GM23338 (cell line): ENCODE results near the gene SORL1. TPM values are rescaled to one million over a fixed set of nuclear protein-coding genes. Genes with fewer than 3 reads are reported as not detected.

Source experiments
- ATAC-seq: fragments of 200-7000 bp; cut with Tn5 transposase; 3 replicates; pipeline ENCODE4 v1.9.1; 2020
- DNase-seq: peaks from one replicate; pipeline ENCODE4 v3.0.0-alpha.2; 2015; ENCODE audit warnings: low spot score
- H2AFZ ChIP-seq: fragments of 200-600 bp; sonication (generic); 2 replicates; pipeline ENCODE4 v1.8.0; 2016; ENCODE audit warnings: antibody characterized with exemption, mild to moderate bottlenecking, moderate library complexity
- H3F3A ChIP-seq: fragments of 200-600 bp; sonication (generic); replicated peaks from 2 replicates; pipeline ENCODE4 v1.8.0; 2017; ENCODE audit warnings: antibody characterized with exemption, mixed run types, low read depth
- H3K27ac ChIP-seq: fragments of 200-600 bp; sonication (generic); 2 replicates; pipeline ENCODE4 v1.6.1; 2016; ENCODE audit warnings: low read depth
- H3K27me3 ChIP-seq: fragments of 200-600 bp; sonication (generic); 2 replicates; pipeline ENCODE4 v1.8.0; 2016; ENCODE audit warnings: mild to moderate bottlenecking, mixed run types, moderate library complexity; ENCODE audit not compliant: insufficient read depth
- H3K36me3 ChIP-seq: fragments of 200-600 bp; sonication (generic); 2 replicates; pipeline ENCODE4 v1.8.0; 2016; ENCODE audit warnings: mild to moderate bottlenecking; ENCODE audit not compliant: insufficient read depth
- H3K4me1 ChIP-seq: fragments of 200-600 bp; sonication (generic); 2 replicates; pipeline ENCODE4 v1.8.0; 2016; ENCODE audit warnings: mild to moderate bottlenecking, moderate library complexity; ENCODE audit not compliant: insufficient read depth
- H3K4me2 ChIP-seq: fragments of 200-600 bp; sonication (generic); 2 replicates; pipeline ENCODE4 v1.7.1; 2017; ENCODE audit warnings: mixed run types
- H3K4me3 ChIP-seq: fragments of 200-600 bp; sonication (generic); 2 replicates; pipeline ENCODE4 v1.6.1; 2016; ENCODE audit warnings: mixed run types
- H3K79me2 ChIP-seq: fragments of 200-600 bp; sonication (generic); replicated peaks from 2 replicates; pipeline ENCODE4 v1.8.0; 2017; ENCODE audit warnings: mild to moderate bottlenecking; ENCODE audit not compliant: insufficient read depth
- H3K9me2 ChIP-seq: fragments of 200-600 bp; sonication (generic); 2 replicates; pipeline ENCODE4 v1.8.0; 2017; ENCODE audit not compliant: insufficient read depth
- H4K20me1 ChIP-seq: fragments of 200-600 bp; sonication (generic); replicated peaks from 2 replicates; pipeline ENCODE4 v1.8.0; 2017; ENCODE audit warnings: mild to moderate bottlenecking; ENCODE audit not compliant: insufficient read depth
- H3K27ac Mint-ChIP-seq: 2 replicates; pipeline ENCODE4 v1.8.0; 2020; ENCODE audit warnings: inconsistent platforms, mild to moderate bottlenecking, moderate library complexity, mixed read lengths
- H3K27me3 Mint-ChIP-seq: 3 replicates; pipeline ENCODE4 v1.8.0; 2022; ENCODE audit warnings: low read depth, mild to moderate bottlenecking, moderate library complexity, mixed read lengths, inconsistent platforms; ENCODE audit not compliant: insufficient read depth, poor library complexity
- H3K36me3 Mint-ChIP-seq: 3 replicates; pipeline ENCODE4 v1.8.0; 2021; ENCODE audit warnings: low read depth, mild to moderate bottlenecking, inconsistent platforms, moderate library complexity, mixed read lengths
- H3K4me1 Mint-ChIP-seq: 3 replicates; pipeline ENCODE4 v1.8.0; 2020; ENCODE audit warnings: mild to moderate bottlenecking, inconsistent platforms, mixed read lengths
- H3K4me3 Mint-ChIP-seq: 3 replicates; pipeline ENCODE4 v1.8.0; 2021; ENCODE audit warnings: moderate library complexity, mild to moderate bottlenecking, inconsistent platforms, mixed read lengths
- H3K9me3 Mint-ChIP-seq: 3 replicates; pipeline ENCODE4 v1.8.0; 2020; ENCODE audit warnings: moderate library complexity, mild to moderate bottlenecking, inconsistent platforms, mixed read lengths
- CREB1 ChIP-seq: fragments of 250-450 bp; sonication (Bioruptor Pico); IDR thresholded peaks from 2 replicates; pipeline ENCODE4 v1.5.0; 2020; ENCODE audit warnings: low read depth, mild to moderate bottlenecking, moderate library complexity
- CTCF ChIP-seq, 2 experiments: fragments of 200-600 bp in 1 of 2; sonication (generic) in 1 of 2; conservative IDR thresholded peaks; 2 replicates each; pipeline versions ENCODE4 v1.5.1 to v1.6.1; 2016 to 2017; ENCODE audit warnings: antibody characterized with exemption in 2 of 2, low read depth in 2 of 2, mild to moderate bottlenecking in 2 of 2, moderate library complexity in 1 of 2
- EZH2 ChIP-seq: fragments of 200-600 bp; sonication (generic); IDR thresholded peaks from one replicate; pipeline ENCODE4 v1.8.0; 2017; ENCODE audit warnings: antibody characterized with exemption, mild to moderate bottlenecking, low read depth; ENCODE audit not compliant: unreplicated experiment
- EZH2phosphoT487 ChIP-seq: fragments of 200-600 bp; sonication (generic); IDR thresholded peaks from one replicate; pipeline ENCODE4 v1.8.1; 2018; ENCODE audit warnings: antibody characterized with exemption; ENCODE audit not compliant: unreplicated experiment
- JUNB ChIP-seq: IDR thresholded peaks from one replicate; pipeline ENCODE4 v1.6.1; 2016; ENCODE audit warnings: antibody characterized with exemption; ENCODE audit not compliant: unreplicated experiment
- NANOG ChIP-seq: IDR thresholded peaks from 2 replicates; pipeline ENCODE4 v1.6.1; 2016; ENCODE audit warnings: antibody characterized with exemption, borderline replicate concordance
- POLR2AphosphoS5 ChIP-seq: IDR thresholded peaks from 2 replicates; pipeline ENCODE4 v1.6.1; 2016; ENCODE audit warnings: antibody characterized with exemption, low read depth
- STAT1 ChIP-seq: IDR thresholded peaks from one replicate; pipeline ENCODE4 v1.6.1; 2016; ENCODE audit warnings: antibody characterized with exemption; ENCODE audit not compliant: unreplicated experiment
- polyA plus RNA-seq: library from polyadenylated mRNA; unstranded; fragments of >200 nt; fragmentation: Nextera tagmentation; extraction: Ambion mirVana; gene quantifications from 2 replicates; pipeline ENCODE4 v1.2.1, GENCODE V29; 2016
- total RNA-seq: library from RNA; depleted of rRNA; stranded (reverse); fragments of >200 nt; shearing (Covaris generic); gene quantifications from 2 replicates; pipeline ENCODE4 v1.2.3, GENCODE V29; 2014
- TF ChIP-seq, protein P1 (sequence below): IDR thresholded peaks from 2 replicates; pipeline ENCODE4 v1.6.1; 2016; ENCODE audit warnings: antibody characterized with exemption
- TF ChIP-seq, protein P2 (sequence below): fragments of 250-450 bp; sonication (Bioruptor Pico); IDR thresholded peaks from 2 replicates; pipeline ENCODE4 v1.5.0; 2020; ENCODE audit warnings: mild to moderate bottlenecking, moderate library complexity

Gene SORL1
- total and polyA plus RNA-seq, 2 experiments from 2014 or later = 23.0 to 78.8 TPM

DNA sequence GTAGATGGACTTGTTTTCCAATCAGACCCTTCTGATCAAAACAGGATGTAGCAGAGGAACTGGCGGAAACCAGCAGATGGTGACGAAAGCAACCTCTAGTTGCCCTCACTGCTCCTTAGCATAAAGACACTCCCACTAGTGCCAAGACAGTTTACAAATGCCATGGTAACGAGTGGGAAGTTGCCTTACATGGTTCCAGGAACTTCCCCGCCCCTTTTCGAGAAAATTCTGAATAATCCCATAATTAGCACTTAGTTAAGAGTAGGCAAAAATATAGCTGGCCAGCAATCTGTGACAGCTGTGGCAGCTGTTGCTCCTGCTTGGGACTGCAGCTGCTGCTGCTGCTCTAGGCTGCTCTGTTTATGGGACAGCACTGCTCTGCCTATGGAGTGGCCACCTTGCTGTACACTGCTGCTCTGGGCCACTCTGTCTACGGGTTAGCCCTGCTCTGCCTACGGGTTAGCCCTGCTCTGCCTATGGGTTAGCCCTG lies 33.4 kb upstream of the SORL1 start (continued):
- TF ChIP-seq CTCF (conservative IDR thresholded peaks at IDR 0.05; ENCODE audit: low read depth in 2 of 2) = no peak
- TF ChIP-seq JUNB = no peak
- TF ChIP-seq CREB1 = no peak
- no peak for TF ChIP-seq EZH2
- TF ChIP-seq, protein P1, sequence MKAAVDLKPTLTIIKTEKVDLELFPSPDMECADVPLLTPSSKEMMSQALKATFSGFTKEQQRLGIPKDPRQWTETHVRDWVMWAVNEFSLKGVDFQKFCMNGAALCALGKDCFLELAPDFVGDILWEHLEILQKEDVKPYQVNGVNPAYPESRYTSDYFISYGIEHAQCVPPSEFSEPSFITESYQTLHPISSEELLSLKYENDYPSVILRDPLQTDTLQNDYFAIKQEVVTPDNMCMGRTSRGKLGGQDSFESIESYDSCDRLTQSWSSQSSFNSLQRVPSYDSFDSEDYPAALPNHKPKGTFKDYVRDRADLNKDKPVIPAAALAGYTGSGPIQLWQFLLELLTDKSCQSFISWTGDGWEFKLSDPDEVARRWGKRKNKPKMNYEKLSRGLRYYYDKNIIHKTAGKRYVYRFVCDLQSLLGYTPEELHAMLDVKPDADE = no peak

- no peaks in the 10 kb centered on the region for H3K27me3 ChIP-seq
- TF ChIP-seq JUNB (no peak), EZH2 (no peak), NANOG (no peak), STAT1 (no peak), EZH2phosphoT487 (no peak), POLR2AphosphoS5 (no peak), CREB1 (no peak)
- TF ChIP-seq, protein P1 = no peak
- TF ChIP-seq, protein P2, sequence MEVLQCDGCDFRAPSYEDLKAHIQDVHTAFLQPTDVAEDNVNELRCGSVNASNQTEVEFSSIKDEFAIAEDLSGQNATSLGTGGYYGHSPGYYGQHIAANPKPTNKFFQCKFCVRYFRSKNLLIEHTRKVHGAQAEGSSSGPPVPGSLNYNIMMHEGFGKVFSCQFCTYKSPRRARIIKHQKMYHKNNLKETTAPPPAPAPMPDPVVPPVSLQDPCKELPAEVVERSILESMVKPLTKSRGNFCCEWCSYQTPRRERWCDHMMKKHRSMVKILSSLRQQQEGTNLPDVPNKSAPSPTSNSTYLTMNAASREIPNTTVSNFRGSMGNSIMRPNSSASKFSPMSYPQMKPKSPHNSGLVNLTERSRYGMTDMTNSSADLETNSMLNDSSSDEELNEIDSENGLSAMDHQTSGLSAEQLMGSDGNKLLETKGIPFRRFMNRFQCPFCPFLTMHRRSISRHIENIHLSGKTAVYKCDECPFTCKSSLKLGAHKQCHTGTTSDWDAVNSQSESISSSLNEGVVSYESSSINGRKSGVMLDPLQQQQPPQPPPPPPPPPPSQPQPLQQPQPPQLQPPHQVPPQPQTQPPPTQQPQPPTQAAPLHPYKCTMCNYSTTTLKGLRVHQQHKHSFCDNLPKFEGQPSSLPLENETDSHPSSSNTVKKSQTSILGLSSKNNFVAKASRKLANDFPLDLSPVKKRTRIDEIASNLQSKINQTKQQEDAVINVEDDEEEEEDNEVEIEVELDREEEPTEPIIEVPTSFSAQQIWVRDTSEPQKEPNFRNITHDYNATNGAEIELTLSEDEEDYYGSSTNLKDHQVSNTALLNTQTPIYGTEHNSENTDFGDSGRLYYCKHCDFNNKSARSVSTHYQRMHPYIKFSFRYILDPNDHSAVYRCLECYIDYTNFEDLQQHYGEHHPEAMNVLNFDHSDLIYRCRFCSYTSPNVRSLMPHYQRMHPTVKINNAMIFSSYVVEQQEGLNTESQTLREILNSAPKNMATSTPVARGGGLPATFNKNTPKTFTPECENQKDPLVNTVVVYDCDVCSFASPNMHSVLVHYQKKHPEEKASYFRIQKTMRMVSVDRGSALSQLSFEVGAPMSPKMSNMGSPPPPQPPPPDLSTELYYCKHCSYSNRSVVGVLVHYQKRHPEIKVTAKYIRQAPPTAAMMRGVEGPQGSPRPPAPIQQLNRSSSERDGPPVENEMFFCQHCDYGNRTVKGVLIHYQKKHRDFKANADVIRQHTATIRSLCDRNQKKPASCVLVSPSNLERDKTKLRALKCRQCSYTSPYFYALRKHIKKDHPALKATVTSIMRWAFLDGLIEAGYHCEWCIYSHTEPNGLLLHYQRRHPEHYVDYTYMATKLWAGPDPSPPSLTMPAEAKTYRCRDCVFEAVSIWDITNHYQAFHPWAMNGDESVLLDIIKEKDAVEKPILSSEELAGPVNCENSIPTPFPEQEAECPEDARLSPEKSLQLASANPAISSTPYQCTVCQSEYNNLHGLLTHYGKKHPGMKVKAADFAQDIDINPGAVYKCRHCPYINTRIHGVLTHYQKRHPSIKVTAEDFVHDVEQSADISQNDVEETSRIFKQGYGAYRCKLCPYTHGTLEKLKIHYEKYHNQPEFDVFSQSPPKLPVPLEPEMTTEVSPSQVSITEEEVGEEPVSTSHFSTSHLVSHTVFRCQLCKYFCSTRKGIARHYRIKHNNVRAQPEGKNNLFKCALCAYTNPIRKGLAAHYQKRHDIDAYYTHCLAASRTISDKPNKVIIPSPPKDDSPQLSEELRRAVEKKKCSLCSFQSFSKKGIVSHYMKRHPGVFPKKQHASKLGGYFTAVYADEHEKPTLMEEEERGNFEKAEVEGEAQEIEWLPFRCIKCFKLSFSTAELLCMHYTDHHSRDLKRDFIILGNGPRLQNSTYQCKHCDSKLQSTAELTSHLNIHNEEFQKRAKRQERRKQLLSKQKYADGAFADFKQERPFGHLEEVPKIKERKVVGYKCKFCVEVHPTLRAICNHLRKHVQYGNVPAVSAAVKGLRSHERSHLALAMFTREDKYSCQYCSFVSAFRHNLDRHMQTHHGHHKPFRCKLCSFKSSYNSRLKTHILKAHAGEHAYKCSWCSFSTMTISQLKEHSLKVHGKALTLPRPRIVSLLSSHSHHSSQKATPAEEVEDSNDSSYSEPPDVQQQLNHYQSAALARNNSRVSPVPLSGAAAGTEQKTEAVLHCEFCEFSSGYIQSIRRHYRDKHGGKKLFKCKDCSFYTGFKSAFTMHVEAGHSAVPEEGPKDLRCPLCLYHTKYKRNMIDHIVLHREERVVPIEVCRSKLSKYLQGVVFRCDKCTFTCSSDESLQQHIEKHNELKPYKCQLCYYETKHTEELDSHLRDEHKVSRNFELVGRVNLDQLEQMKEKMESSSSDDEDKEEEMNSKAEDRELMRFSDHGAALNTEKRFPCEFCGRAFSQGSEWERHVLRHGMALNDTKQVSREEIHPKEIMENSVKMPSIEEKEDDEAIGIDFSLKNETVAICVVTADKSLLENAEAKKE = no peak
- H3K36me3 ChIP-seq = no peaks in the 10 kb centered on the region
- Mint-ChIP-seq H3K9me3 (peaks cover 3% of the 10 kb centered on the region; the same call in 1 of the 3 replicates), H3K4me3 (no peak overlapping the region), H3K27me3 (peaks cover 2% of the 10 kb centered on the region), H3K4me1 (peaks cover 17% of the 10 kb centered on the region), H3K36me3 (no peaks in the 10 kb centered on the region), H3K27ac (no peak overlapping the region)
- H3K4me3 ChIP-seq = no peak overlapping the region
- H3F3A ChIP-seq = no peaks in the 10 kb centered on the region
- no peak overlapping the region for H3K27ac ChIP-seq
- no peak for ATAC-seq
- no peak overlapping the region for H2AFZ ChIP-seq
- no peaks in the 10 kb centered on the region for H4K20me1 ChIP-seq
- DNase-seq = no peak
- peaks cover 13% of the 10 kb centered on the region for H3K9me2 ChIP-seq
- peaks cover 7% of the 10 kb centered on the region for H3K4me1 ChIP-seq
- no peak overlapping the region for H3K4me2 ChIP-seq
- H3K79me2 ChIP-seq = no peaks in the 10 kb centered on the region
Observed at GRCh38 chr11:121419836-121420235, 32.3 kb upstream of the SORL1 start.
